SK-N-SH (cell line): ENCODE data around the gene TBX4. TPM values are rescaled to one million over a fixed set of nuclear protein-coding genes. Genes with fewer than 3 reads are reported as not detected.
"Not testable (repeated sequence)": the region's sequence is repeated elsewhere in the genome, so short reads cannot be mapped to it uniquely, and the experiment has no call there.

ENCODE experiments used
- CTCF ChIA-PET: fragments of 300-600, 350-600 bp; formaldehyde crosslinking; extraction: SDS; loops from one replicate; lab custom pipeline; 2021; lab: Yijun Ruan, JAX
- POLR2A ChIA-PET: fragments of 350-600 bp; sonication (Branson Sonifier 250); formaldehyde crosslinking; extraction: SDS; loops from one replicate; lab custom pipeline; 2020; ENCODE audit warnings: antibody characterized with exemption, inconsistent platforms; lab: Yijun Ruan, JAX
- DNase-seq: peaks from one replicate; pipeline ENCODE4 v3.0.0; 2012
- H2AFZ ChIP-seq: fragments of 200-600 bp; sonication (generic); 2 replicates; pipeline ENCODE4 v1.8.1; 2016; ENCODE audit warnings: antibody characterized with exemption, mild to moderate bottlenecking, low read depth
- H3F3A ChIP-seq: fragments of 200-600 bp; sonication (generic); replicated peaks from 2 replicates; pipeline ENCODE3; 2016; ENCODE audit warnings: antibody characterized with exemption, mild to moderate bottlenecking; ENCODE audit not compliant: insufficient read depth
- H3K27ac ChIP-seq, 2 experiments: fragments of 200-500 bp in 1 of 2; fragments of 200-600 bp in 1 of 2; sonication (Bioruptor generic) in 1 of 2; sonication (generic), shearing (Covaris generic) in 1 of 2; 2 replicates each; pipeline versions ENCODE4 v1.5.1 to v1.6.1; 2014 to 2016; ENCODE audit warnings: low read depth in 2 of 2, inconsistent platforms in 1 of 2, low read length in 1 of 2, mild to moderate bottlenecking in 1 of 2, mixed read lengths in 1 of 2
- H3K27me3 ChIP-seq: fragments of 200-600 bp; sonication (generic), shearing (Covaris generic); 2 replicates; pipeline ENCODE4 v1.6.1; 2016; ENCODE audit warnings: mixed run types; ENCODE audit not compliant: insufficient read depth
- H3K36me3 ChIP-seq, 2 experiments: fragments of 200-500 bp in 1 of 2; fragments of 200-600 bp in 1 of 2; sonication (Bioruptor generic) in 1 of 2; sonication (generic) in 1 of 2; replicated peaks in 1 of 2; 2 replicates each; pipeline versions ENCODE3 to v1.5.1; 2014 to 2016; ENCODE audit warnings: low read length in 1 of 2, mild to moderate bottlenecking in 1 of 2; ENCODE audit not compliant: insufficient read depth in 2 of 2, control insufficient read depth in 1 of 2
- H3K4me1 ChIP-seq, 2 experiments: fragments of 200-500 bp in 1 of 2; fragments of 200-600 bp in 1 of 2; sonication (Bioruptor generic) in 1 of 2; sonication (generic), shearing (Covaris generic) in 1 of 2; 2 replicates each; pipeline versions ENCODE4 v1.5.1 to v1.6.1; 2014 to 2016; ENCODE audit warnings: low read depth in 1 of 2, low read length in 1 of 2, mixed run types in 1 of 2; ENCODE audit not compliant: insufficient read depth in 2 of 2, control insufficient read depth in 1 of 2
- H3K4me2 ChIP-seq: fragments of 200-600 bp; sonication (generic), shearing (Covaris generic); 2 replicates; pipeline ENCODE4 v1.6.1; 2017; ENCODE audit warnings: mixed run types
- H3K4me3 ChIP-seq, 2 experiments: fragments of 200-500 bp in 1 of 2; fragments of 200-600 bp in 1 of 2; sonication (Bioruptor generic) in 1 of 2; sonication (generic), shearing (Covaris generic) in 1 of 2; 2 replicates each; pipeline versions ENCODE4 v1.5.1 to v1.8.1; 2014 to 2016; ENCODE audit warnings: low read depth in 2 of 2, inconsistent platforms in 1 of 2, low read length in 1 of 2, mild to moderate bottlenecking in 1 of 2, mixed read lengths in 1 of 2, moderate library complexity in 1 of 2
- H3K79me2 ChIP-seq: fragments of 200-600 bp; sonication (generic); 2 replicates; pipeline ENCODE4 v1.8.1; 2017; ENCODE audit warnings: mild to moderate bottlenecking; ENCODE audit not compliant: insufficient read depth
- H3K9ac ChIP-seq: fragments of 200-600 bp; sonication (generic); 2 replicates; pipeline ENCODE4 v1.6.1; 2017; ENCODE audit warnings: mixed run types
- H3K9me2 ChIP-seq: fragments of 200-600 bp; sonication (generic); 2 replicates; pipeline ENCODE4 v1.6.1; 2017; ENCODE audit warnings: mixed run types
- H3K9me3 ChIP-seq: fragments of 200-600 bp; sonication (generic); 2 replicates; pipeline ENCODE4 v1.6.1; 2017; ENCODE audit warnings: mixed run types, mild to moderate bottlenecking, moderate library complexity
- H4K20me1 ChIP-seq: fragments of 200-600 bp; sonication (generic); 2 replicates; pipeline ENCODE4 v1.6.1; 2017; ENCODE audit warnings: mild to moderate bottlenecking, mixed run types; ENCODE audit not compliant: insufficient read depth
- ELF1 ChIP-seq: IDR thresholded peaks from 2 replicates; pipeline ENCODE4 v1.4.0; 2012
- EZH2phosphoT487 ChIP-seq: fragments of 200-600 bp; sonication (generic); IDR thresholded peaks from 2 replicates; pipeline ENCODE4 v1.6.1; 2017; ENCODE audit warnings: low read depth, mixed run types, mild to moderate bottlenecking, antibody characterized with exemption, moderate library complexity, borderline replicate concordance
- FOXJ3 ChIP-seq: sonication (generic); formaldehyde crosslinking; IDR thresholded peaks from 2 replicates; pipeline ENCODE4 v1.5.1; 2020; ENCODE audit warnings: mild to moderate bottlenecking, missing genetic modification reagents
- GABPA ChIP-seq: IDR thresholded peaks from 2 replicates; pipeline ENCODE4 v1.4.0; 2012; ENCODE audit warnings: low read depth, mild to moderate bottlenecking
- GATA2 ChIP-seq: sonication (generic); formaldehyde crosslinking; IDR thresholded peaks from 2 replicates; pipeline ENCODE4 v1.5.0; 2020; ENCODE audit warnings: mild to moderate bottlenecking, missing genetic modification reagents
- IRF3 ChIP-seq: fragments of 150-350 bp; IDR thresholded peaks from 2 replicates; pipeline ENCODE4 v1.6.1; 2016; ENCODE audit warnings: mild to moderate bottlenecking, low read depth, low read length
- JUND ChIP-seq: IDR thresholded peaks from 2 replicates; pipeline ENCODE4 v1.4.0; 2012
- MEF2A ChIP-seq: IDR thresholded peaks from 2 replicates; pipeline ENCODE4 v1.4.0; 2012; ENCODE audit warnings: low read depth, borderline replicate concordance
- NRF1 ChIP-seq: IDR thresholded peaks from 2 replicates; pipeline ENCODE4 v1.6.1; 2012; ENCODE audit warnings: low read depth, mild to moderate bottlenecking, low read length
- RAD21 ChIP-seq: IDR thresholded peaks from 2 replicates; pipeline ENCODE4 v1.6.1; 2012; ENCODE audit warnings: mild to moderate bottlenecking, low read length
- RCOR1 ChIP-seq: fragments of 150-350 bp; IDR thresholded peaks from 2 replicates; pipeline ENCODE4 v1.6.1; 2017; ENCODE audit warnings: antibody characterized with exemption, low read length
- SIN3A ChIP-seq: IDR thresholded peaks from 2 replicates; pipeline ENCODE4 v1.6.1; 2012; ENCODE audit warnings: low read depth, mild to moderate bottlenecking, low read length, moderate library complexity, borderline replicate concordance
- YY1 ChIP-seq: IDR thresholded peaks from 2 replicates; pipeline ENCODE4 v1.4.0; 2012; ENCODE audit warnings: low read depth, mild to moderate bottlenecking
- ZBTB33 ChIP-seq: IDR thresholded peaks from 2 replicates; pipeline ENCODE4 v1.4.0; 2012; ENCODE audit warnings: low read depth, borderline replicate concordance
- WGBS: methylation state at CpG from one replicate; pipeline ENCODE4 v1.1.6; 2017; ENCODE audit warnings: low lambda C conversion rate; 5-methylcytosine and 5-hydroxymethylcytosine counted together
- polyA plus RNA-seq, 3 experiments: library from polyadenylated mRNA; depleted of rRNA; stranded (reverse); fragments of >200 nt; gene quantifications; 2 replicates each; pipeline ENCODE4 v1.2.3, GENCODE V29; 2012
- TF ChIP-seq, protein P1 (sequence below): IDR thresholded peaks from 2 replicates; pipeline ENCODE4; 2012

TBX4 gene
- polyA plus RNA-seq, 1 of the 3 experiments (the other 2 are of a cell fraction) = 0.02 TPM

GRCh38 chr17:61507383-61508066 is 55.3 kb downstream of the TBX4 start:
- peaks cover 3% of the 10 kb centered on the region for H3F3A ChIP-seq
- H2AFZ ChIP-seq = no peak overlapping the region
- CTCF ChIA-PET = interaction anchor here (0.8 to 1.0 kb wide), 2 partner anchors 10 to 43 kb away, joined by 3 read pairs; no protein-coding TSS in a partner anchor
- H3K79me2 ChIP-seq = no peaks in the 10 kb centered on the region
- no peaks in the 10 kb centered on the region for H4K20me1 ChIP-seq
- POLR2A ChIA-PET = interaction anchor here (0.6 kb wide), 1 partner anchor 73 kb away, joined by 3 read pairs; no protein-coding TSS in a partner anchor
- no peak overlapping the region for H3K9ac ChIP-seq
- H3K4me1 ChIP-seq = peaks cover 0 to 3% of the 10 kb centered on the region in 2 experiments; a peak in 1 of 4 replicates
- H3K9me3 ChIP-seq = no peaks in the 10 kb centered on the region
- H3K27me3 ChIP-seq = no peaks in the 10 kb centered on the region
- TF ChIP-seq SIN3A = no peak
- TF ChIP-seq RCOR1 = no peak
- TF ChIP-seq EZH2phosphoT487 = no peak
- no peak for TF ChIP-seq NRF1
- TF ChIP-seq GABPA = no peak
- TF ChIP-seq ELF1 = no peak
- TF ChIP-seq ZBTB33 = no peak
- no peak for TF ChIP-seq JUND
- TF ChIP-seq GATA2 = no peak
- TF ChIP-seq IRF3 = no peak
- H3K9me2 ChIP-seq = no peaks in the 10 kb centered on the region
- no peak for DNase-seq
- 75% methylated on average over 9 of the region's 9 CpGs for WGBS
- no peak overlapping the region for H3K27ac ChIP-seq
- H3K36me3 ChIP-seq = no peaks in the 10 kb centered on the region
- H3K4me2 ChIP-seq = no peak overlapping the region
- H3K4me3 ChIP-seq = no peak overlapping the region

- Histone ChIP-seq H3K27ac (no peak overlapping the region), H3K27me3 (no peaks in the 10 kb centered on the region), H4K20me1 (no peaks in the 10 kb centered on the region), H3K4me2 (no peak overlapping the region), H3F3A (peaks cover 3% of the 10 kb centered on the region), H3K4me1 (peaks cover 0 to 3% of the 10 kb centered on the region in 2 experiments; a peak in 1 of 4 replicates), H3K9me2 (no peaks in the 10 kb centered on the region), H3K9me3 (no peaks in the 10 kb centered on the region), H3K79me2 (no peaks in the 10 kb centered on the region), H2AFZ (no peak overlapping the region), H3K9ac (no peak overlapping the region), H3K36me3 (no peaks in the 10 kb centered on the region), H3K4me3 (no peak overlapping the region)
- DNase-seq = no peak
- WGBS = 76% methylated on average over 5 of the region's 5 CpGs
- ChIA-PET CTCF (interaction anchor here (1.0 kb wide), 1 partner anchor 25 kb away, joined by 3 read pairs; no protein-coding TSS in a partner anchor), POLR2A (no interaction called here)
- TF ChIP-seq YY1 (no peak), IRF3 (no peak), EZH2phosphoT487 (no peak), RAD21 (no peak), FOXJ3 (CRISPR knock-in tag) (no peak), MEF2A (no peak)
- TF ChIP-seq, protein P1, sequence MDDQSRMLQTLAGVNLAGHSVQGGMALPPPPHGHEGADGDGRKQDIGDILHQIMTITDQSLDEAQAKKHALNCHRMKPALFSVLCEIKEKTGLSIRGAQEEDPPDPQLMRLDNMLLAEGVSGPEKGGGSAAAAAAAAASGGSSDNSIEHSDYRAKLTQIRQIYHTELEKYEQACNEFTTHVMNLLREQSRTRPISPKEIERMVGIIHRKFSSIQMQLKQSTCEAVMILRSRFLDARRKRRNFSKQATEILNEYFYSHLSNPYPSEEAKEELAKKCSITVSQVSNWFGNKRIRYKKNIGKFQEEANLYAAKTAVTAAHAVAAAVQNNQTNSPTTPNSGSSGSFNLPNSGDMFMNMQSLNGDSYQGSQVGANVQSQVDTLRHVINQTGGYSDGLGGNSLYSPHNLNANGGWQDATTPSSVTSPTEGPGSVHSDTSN = no peak
Measured at GRCh38 chr17:61508912-61509311, 56.7 kb downstream of the TBX4 start.

DNA sequence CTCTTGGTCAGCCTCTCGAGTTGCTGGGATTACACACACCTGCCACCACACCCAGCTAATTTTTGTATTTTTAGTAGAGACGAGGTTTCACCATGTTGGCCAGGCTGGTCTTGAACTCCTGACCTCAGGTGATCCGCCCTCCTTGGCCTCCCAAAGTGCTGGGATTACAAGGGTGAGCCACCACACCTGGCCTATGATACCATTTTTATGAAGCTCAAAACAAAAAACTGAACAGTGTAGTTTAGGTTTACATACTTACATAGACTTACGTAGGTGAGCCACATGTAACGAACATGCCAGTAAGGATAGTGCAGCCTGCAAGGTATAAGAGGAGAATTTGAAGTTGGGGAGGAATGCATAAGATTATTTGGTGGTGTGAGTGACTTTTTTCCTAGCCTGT is 57.2 kb downstream of the TBX4 start:
- DNase-seq, H3K27ac ChIP-seq, H3K27me3 ChIP-seq, H3F3A ChIP-seq, H3K79me2 ChIP-seq, POLR2A ChIA-PET, H3K4me2 ChIP-seq, H4K20me1 ChIP-seq, H3K9ac ChIP-seq, H3K4me1 ChIP-seq, H3K4me3 ChIP-seq, H3K9me2 ChIP-seq, H2AFZ ChIP-seq, H3K9me3 ChIP-seq, H3K36me3 ChIP-seq: not testable (repeated sequence)
- CTCF ChIA-PET = interaction anchor here (1.0 to 1.2 kb wide), 2 partner anchors 25 to 508 kb away, joined by 3 read pairs; no protein-coding TSS in a partner anchor
- WGBS = 67% methylated on average over 5 of the region's 5 CpGs
